Stimulated activated memory B cell treated with anti-CD40 and anti-IgM and Interleukin-4, amounts not matched to agents 10 μg/mL and 1 μg/mL and 100 μg/mL, for 72 hours (primary cell): ENCODE data around the gene RNPC3.
A peak's percentile ranks its signal among the peaks of the same experiment; 100 is the strongest.

ENCODE experiments used
- ATAC-seq: fragments of 150-1000 bp; cut with Tn5 transposase; 2 replicates; pipeline ENCODE4 v1.10.0; 2021
- H3K27ac Mint-ChIP-seq: one replicate; pipeline ENCODE4 v1.8.0; 2022; ENCODE audit warnings: mild to moderate bottlenecking, mixed read lengths
- H3K27me3 Mint-ChIP-seq: one replicate; pipeline ENCODE4 v1.8.0; 2022; ENCODE audit warnings: mixed read lengths
- H3K36me3 Mint-ChIP-seq: one replicate; pipeline ENCODE4 v1.8.0; 2022; ENCODE audit warnings: mixed read lengths
- H3K4me1 Mint-ChIP-seq: one replicate; pipeline ENCODE4 v1.8.0; 2022; ENCODE audit warnings: mixed read lengths
- H3K4me3 Mint-ChIP-seq: one replicate; pipeline ENCODE4 v1.8.0; 2022; ENCODE audit warnings: mild to moderate bottlenecking, moderate library complexity, mixed read lengths
- H3K9me3 Mint-ChIP-seq: one replicate; pipeline ENCODE4 v1.8.0; 2022; ENCODE audit warnings: mixed read lengths

Gene RNPC3, protein sequence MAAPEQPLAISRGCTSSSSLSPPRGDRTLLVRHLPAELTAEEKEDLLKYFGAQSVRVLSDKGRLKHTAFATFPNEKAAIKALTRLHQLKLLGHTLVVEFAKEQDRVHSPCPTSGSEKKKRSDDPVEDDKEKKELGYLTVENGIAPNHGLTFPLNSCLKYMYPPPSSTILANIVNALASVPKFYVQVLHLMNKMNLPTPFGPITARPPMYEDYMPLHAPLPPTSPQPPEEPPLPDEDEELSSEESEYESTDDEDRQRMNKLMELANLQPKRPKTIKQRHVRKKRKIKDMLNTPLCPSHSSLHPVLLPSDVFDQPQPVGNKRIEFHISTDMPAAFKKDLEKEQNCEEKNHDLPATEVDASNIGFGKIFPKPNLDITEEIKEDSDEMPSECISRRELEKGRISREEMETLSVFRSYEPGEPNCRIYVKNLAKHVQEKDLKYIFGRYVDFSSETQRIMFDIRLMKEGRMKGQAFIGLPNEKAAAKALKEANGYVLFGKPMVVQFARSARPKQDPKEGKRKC

DNA sequence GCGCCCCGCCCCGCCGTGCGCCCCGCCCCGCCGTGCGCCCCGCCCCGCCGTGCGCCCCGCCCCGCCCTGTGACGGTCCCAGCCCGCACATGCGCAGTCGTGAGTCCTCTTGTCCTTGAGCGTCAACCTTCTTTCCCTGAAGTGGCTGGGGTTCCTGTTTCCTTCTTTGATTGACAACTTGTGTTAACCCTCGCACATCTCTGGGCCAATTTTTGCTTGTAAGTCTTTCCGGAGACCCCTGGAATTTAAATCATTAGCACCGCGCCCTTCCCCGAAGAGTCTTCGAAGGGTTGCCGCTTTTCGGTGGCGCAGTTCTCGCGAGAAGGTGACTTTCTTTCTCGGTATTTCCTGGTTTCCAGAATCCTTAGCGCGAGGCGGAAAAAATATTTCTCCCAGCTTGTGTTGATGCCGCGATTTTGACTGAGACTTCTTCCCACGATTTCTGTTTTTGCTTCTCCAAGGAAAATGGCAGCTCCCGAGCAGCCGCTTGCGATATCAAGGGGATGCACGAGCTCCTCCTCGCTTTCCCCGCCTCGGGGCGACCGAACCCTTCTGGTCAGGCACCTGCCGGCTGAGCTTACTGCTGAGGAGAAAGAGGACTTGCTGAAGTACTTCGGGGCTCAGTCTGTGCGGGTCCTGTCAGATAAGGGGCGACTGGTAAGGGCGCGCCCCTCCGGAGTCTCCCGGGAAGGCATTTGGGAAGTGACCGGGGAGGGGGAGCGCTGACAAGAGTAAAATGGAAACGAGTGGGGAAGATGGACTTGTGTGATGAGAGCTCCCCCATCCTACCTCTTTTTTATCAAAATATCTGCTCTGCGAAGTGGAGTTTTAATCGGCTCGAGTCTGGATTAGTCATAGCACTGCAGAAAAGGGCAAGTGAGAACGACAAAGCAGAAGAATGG lies at the start of gene RNPC3:
Gene RNPC3, plus strand, starts transcription at position 93 of the 901 bp plus-strand sequence. Its CDS starts 372 bp downstream, at position 465.
- peak within 1 kb of the TSS; percentile 98 for H3K4me3 Mint-ChIP-seq
- H3K27ac Mint-ChIP-seq, result peak within 1 kb of the TSS; percentile 96
- no peaks in the 10 kb centered on the region for H3K27me3 Mint-ChIP-seq
- H3K4me1 Mint-ChIP-seq, result peaks cover 48% of the 10 kb centered on the region
- ATAC-seq, result peak; percentile 87
- H3K9me3 Mint-ChIP-seq, result no peaks in the 10 kb centered on the region
- H3K36me3 Mint-ChIP-seq, result peaks cover 30% of the 10 kb centered on the region

DNA sequence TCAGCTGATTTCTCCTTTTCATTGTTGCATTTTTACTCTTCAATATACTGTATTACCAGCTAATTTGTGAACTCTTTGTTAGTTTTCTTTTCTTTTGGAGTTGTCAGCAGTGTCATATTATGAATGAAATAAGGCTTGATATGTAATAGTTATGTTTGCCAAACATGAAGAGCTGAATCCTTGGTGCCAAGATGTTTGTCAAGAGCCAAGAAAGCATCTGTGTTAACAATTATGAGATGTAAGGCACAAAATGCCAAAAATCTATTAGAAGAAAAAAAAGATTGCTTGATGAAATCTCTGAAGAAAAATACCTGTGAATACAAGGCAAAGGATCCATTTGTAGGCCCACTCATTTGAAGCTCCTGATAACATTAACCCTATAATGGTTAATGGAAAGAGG lies 48.4 kb upstream of the RNPC3 start:
- no peaks in the 10 kb centered on the region for H3K36me3 Mint-ChIP-seq
- H3K9me3 Mint-ChIP-seq, result no peaks in the 10 kb centered on the region

DNA sequence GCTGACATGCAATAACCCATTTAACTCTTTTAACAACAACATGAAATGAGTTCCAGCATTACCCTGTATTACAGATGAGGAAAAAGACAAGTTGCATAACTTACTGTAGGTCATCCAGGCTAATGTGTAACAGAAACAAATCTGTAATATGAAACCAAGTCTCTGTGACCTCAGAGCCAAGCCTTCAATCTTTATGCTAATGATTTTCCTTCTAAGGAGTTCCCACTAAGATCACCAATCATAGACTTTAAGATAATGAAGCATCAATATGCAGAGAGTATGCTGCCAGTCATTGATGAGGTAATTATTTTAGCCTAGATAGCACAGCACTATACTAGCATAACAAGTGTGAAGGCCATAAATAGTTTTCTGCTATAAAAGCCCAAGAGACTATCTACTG lies 35.6 kb upstream of the RNPC3 start:
- no peaks in the 10 kb centered on the region for H3K36me3 Mint-ChIP-seq
- H3K4me1 Mint-ChIP-seq, result no peaks in the 10 kb centered on the region
- no peaks in the 10 kb centered on the region for H3K9me3 Mint-ChIP-seq

More for the DNA sequence above, 48.4 kb upstream of the RNPC3 start:
- Mint-ChIP-seq H3K4me3 (no peak overlapping the region), H3K27me3 (no peaks in the 10 kb centered on the region), H3K27ac (no peak overlapping the region), H3K4me1 (no peaks in the 10 kb centered on the region)
- ATAC-seq, result no peak

DNA sequence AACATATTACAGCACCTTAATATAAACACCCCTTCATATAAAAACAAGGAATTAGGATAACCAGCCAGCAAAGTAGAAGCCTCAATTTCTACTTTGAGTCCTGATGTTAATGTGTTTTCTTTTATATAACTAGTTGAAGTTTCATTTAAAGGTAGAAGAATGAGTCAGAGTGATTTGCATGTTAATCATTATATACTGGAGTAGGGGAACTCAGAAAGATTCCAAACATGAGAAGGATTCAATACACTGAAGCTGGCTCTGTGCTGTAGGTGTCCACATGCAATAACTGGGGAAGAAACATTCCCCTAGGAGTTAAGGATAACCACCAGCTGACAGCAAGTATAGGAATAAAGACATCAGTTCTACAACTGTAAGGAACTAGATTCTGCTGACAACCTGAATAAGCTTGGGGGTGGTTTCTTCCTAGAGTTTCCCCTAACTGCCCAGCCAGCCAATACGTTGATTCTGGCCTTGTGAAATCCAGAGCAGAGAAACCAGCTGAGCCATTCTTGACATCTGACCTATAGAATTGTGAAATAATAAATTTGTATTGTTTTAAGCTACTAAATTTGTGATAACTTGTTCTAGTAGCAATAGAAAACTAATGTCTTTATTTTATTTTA lies 33.4 kb upstream of the RNPC3 start:
- Mint-ChIP-seq H3K27ac (no peak overlapping the region), H3K9me3 (no peaks in the 10 kb centered on the region), H3K4me3 (no peak overlapping the region), H3K27me3 (peaks cover 19% of the 10 kb centered on the region), H3K36me3 (no peaks in the 10 kb centered on the region), H3K4me1 (no peaks in the 10 kb centered on the region)
- no peak for ATAC-seq

More for the DNA sequence above, 35.6 kb upstream of the RNPC3 start:
- no peak for ATAC-seq
- Mint-ChIP-seq H3K27ac (no peak overlapping the region), H3K4me3 (no peak overlapping the region), H3K27me3 (peaks cover 15% of the 10 kb centered on the region)

DNA sequence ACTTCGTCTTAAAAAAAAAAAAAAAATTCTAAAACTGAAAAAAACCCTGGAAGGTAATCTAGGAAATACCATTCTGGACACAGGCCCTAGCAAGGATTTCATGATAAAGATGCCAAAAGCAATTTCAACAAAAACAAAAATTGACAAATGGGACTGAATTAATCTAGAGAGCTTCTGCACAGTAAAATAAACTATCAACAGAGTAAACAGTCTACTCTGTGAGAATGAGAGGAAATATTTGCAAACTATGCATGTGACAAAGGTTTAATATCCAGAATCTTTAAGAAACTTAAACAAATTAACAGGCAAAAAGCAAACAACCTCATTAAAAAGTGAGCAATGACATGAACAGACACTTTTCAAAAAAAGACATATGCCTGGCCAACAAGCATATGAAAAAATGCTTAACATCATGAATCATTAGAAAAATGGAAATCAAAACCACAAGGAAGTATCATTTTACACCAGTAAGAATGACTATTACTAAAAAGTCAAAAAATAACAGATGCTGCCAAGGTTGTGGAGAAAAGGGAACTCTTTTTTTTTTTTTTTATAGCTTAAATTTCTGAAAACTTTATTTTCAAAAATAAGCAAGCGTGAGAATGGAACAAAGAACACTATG lies 29.4 kb upstream of the RNPC3 start:
- no peak for ATAC-seq
- Mint-ChIP-seq H3K9me3 (no peaks in the 10 kb centered on the region), H3K36me3 (no peaks in the 10 kb centered on the region), H3K4me1 (no peaks in the 10 kb centered on the region), H3K27me3 (peaks cover 19% of the 10 kb centered on the region), H3K4me3 (no peak overlapping the region), H3K27ac (no peak overlapping the region)

DNA sequence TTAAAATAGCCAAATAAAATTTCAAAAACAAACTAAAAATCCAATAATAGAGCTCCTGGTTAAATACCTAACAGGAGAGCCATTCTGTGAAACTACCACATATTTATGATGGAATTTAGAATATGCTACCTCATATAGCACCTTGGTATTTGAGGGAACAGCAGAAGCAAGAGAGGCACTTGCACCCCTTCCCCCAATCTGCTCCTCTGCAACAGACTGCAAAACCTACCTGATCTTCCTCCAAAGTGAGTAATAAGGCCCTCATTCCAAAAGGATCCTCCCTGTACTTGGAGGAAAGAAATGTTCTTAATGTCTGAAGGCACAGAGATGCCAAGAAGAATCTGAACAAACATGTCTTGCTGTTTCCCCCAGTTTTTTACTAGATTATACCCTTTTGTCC lies 28.1 kb upstream of the RNPC3 start:
- Mint-ChIP-seq H3K4me3 (no peak overlapping the region), H3K4me1 (no peaks in the 10 kb centered on the region), H3K9me3 (no peaks in the 10 kb centered on the region), H3K27me3 (peaks cover 19% of the 10 kb centered on the region), H3K36me3 (no peaks in the 10 kb centered on the region), H3K27ac (no peak overlapping the region)
- no peak for ATAC-seq

DNA sequence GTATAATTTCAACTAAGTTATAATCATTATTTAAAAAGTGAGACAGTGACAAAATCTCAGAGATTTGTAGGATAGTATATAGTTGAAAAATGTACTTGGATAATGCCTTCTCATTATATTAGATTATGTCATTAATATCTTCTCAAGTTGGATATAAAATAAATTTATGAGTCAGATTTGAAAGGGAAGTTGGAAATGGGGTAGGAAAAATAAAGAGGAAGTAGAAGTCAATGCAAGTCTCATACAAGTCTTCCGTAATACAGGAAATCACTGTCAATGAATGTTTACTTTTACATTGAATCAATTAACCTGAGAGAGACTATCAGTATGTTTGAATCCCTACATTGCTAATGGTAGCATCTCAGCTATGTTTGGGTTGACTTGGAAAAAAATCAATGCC lies 16.2 kb upstream of the RNPC3 start:
- no peak overlapping the region for H3K4me3 Mint-ChIP-seq
- peaks cover 4% of the 10 kb centered on the region for H3K9me3 Mint-ChIP-seq
- ATAC-seq, result no peak
- peaks cover 25% of the 10 kb centered on the region for H3K36me3 Mint-ChIP-seq
- no peak overlapping the region for H3K27ac Mint-ChIP-seq
- no peaks in the 10 kb centered on the region for H3K4me1 Mint-ChIP-seq
- H3K27me3 Mint-ChIP-seq, result no peaks in the 10 kb centered on the region

DNA sequence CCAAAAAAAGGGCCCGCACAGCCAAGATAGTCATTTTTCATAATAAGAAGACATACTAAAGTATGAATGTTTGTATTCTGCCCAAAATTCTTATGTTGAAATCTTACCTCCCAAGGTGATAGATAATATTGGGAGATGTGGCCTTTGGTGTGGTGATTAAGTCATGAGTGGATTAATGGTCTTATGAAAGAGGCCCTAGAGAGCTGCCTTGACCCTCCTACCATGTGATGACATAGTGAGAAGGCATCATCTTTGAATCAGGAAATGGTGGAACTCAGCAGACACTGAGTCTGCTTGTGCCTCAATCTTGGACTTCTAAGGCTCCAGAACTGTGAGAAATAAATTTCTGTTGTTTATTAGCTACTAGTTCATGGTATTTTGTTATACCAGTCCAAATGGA lies 11.8 kb upstream of the RNPC3 start:
- H3K4me1 Mint-ChIP-seq, result peaks cover 17% of the 10 kb centered on the region
- no peak overlapping the region for H3K4me3 Mint-ChIP-seq
- H3K27ac Mint-ChIP-seq, result no peak overlapping the region
- no peaks in the 10 kb centered on the region for H3K27me3 Mint-ChIP-seq
- peaks cover 25% of the 10 kb centered on the region for H3K36me3 Mint-ChIP-seq
- no peak for ATAC-seq
- H3K9me3 Mint-ChIP-seq, result peaks cover 4% of the 10 kb centered on the region

DNA sequence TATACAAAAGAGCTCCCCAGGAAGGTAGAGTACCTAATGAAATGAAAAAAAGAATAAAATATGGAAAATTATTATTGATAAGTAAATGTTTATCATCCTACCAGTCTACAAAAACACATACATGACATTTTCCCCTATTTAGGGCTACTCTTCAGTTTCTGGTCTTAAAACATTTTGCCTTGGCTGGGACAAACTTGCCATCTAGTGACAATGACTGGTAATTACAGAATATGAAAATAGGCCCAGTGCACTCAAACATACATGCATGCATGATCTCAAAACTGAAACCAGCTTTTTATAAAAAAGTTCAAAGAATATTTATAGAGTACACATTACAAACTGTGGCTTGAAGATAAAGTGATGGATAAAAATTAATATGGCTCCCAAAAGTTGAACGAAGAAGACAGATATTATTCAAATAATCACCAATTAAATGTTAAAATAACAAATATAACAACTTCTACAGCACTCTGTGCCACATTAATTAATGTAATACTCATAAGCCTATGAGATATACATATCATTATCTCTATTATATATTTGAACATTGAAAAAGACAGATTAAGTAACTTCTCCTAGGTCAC lies 10.5 kb upstream of the RNPC3 start:
- no peak overlapping the region for H3K4me3 Mint-ChIP-seq

DNA sequence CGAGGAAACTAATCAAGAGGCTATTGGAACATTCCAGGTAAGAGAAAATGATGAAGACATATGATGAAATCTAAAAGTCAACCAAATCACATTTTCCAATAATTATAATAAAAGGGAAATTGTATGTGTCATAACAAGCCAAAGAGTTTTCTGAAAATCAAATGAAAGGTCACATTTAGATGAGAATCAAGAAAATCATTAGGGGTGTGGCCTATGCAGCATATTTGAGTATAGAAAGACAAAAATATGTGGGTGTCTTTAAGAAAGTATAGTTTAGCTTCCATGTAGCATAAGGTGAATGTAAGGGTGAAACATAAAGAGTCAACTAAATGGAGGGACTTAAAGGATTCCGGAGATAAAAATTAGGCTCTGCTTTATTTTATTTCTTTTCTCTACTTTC lies 9.2 kb upstream of the RNPC3 start:
- Mint-ChIP-seq H3K36me3 (peaks cover 11% of the 10 kb centered on the region), H3K4me3 (no peak overlapping the region), H3K27me3 (no peaks in the 10 kb centered on the region), H3K4me1 (peaks cover 17% of the 10 kb centered on the region), H3K27ac (peak overlapping the region; percentile 34), H3K9me3 (peaks cover 4% of the 10 kb centered on the region)
- no peak for ATAC-seq

More for the DNA sequence above, 10.5 kb upstream of the RNPC3 start:
- peaks cover 17% of the 10 kb centered on the region for H3K4me1 Mint-ChIP-seq
- H3K36me3 Mint-ChIP-seq, result peaks cover 23% of the 10 kb centered on the region
- H3K27ac Mint-ChIP-seq, result no peak overlapping the region
- H3K27me3 Mint-ChIP-seq, result no peaks in the 10 kb centered on the region
- ATAC-seq, result peak; percentile 47
- H3K9me3 Mint-ChIP-seq, result peaks cover 4% of the 10 kb centered on the region

DNA sequence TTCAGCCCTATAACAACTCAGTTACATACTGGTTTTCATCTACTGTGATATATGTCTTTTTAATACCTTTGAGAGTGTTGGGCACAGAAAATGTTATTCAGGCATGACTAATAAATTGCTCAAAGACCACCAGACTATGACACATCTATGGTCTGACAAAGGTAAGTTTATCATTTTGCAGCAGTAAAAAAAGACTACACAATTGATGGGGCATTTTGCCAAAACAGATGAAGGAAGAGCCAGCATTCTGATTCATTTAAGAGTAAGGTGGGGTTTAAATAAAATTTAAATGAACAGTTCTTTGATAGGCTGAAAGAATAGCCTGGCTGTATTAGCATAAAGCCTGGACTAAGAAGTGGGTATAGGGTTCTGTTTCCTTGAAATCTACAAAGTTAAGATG lies 8.8 kb upstream of the RNPC3 start:
- Mint-ChIP-seq H3K4me3 (no peak overlapping the region), H3K27me3 (no peaks in the 10 kb centered on the region), H3K27ac (peak overlapping the region; percentile 34), H3K36me3 (peaks cover 7% of the 10 kb centered on the region), H3K4me1 (peaks cover 17% of the 10 kb centered on the region), H3K9me3 (peaks cover 2% of the 10 kb centered on the region)
- ATAC-seq, result no peak

DNA sequence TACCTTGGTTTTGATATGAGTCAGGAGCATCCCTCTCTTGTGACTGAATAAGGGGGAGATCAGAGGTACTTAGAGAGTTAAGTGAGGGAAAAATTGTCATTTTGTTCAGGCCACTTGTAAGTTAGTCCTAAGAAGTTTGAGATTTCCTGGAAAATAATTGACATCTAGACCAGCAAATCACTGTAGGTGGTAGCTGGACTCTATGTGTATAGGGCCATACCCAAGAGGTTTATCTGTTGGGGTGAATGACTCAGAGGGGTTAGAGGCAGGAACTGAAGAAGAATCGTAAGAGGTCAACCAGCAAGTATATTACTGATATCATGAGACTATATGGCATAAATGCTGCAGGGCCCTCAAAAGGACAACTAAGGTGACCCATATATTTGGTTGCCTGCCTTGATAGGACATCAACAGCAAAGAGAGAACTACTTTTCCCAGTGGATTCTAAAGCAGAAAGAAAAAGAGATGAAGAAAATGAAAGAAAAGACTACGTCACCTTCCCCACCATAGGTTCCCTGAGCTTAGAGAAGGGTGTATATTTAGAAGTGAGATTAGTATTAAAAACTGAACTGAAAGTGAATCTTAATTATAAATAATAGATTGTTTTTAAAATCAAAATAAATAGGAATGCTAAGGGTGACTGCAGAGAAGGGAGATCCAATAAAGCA lies 8.0 kb upstream of the RNPC3 start:
- ATAC-seq, result peak; percentile 85
- Mint-ChIP-seq H3K4me3 (peak overlapping the region; percentile 63), H3K27me3 (no peaks in the 10 kb centered on the region), H3K9me3 (no peaks in the 10 kb centered on the region), H3K36me3 (no peaks in the 10 kb centered on the region), H3K27ac (peak overlapping the region; percentile 78), H3K4me1 (peaks cover 17% of the 10 kb centered on the region)

DNA sequence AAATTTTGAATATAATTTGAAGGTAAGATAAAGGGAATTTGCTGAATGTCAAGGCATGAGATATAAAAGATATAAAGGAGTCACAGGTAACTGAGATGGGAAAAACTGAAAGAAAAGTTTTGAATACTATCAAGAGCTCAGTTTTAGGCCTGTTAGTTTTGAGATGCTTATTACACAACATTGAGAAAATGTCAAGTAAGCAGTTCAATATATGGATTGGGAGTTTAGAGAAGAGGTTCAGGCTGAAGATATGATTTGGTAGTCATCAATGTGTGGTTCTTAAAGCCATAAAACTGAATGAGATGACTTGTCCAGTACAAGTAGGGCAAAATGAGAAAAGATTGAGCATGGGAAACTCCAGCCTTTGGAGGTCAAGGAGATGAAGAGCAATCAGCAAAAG lies 4.7 kb upstream of the RNPC3 start:
- no peak for ATAC-seq
- no peaks in the 10 kb centered on the region for H3K9me3 Mint-ChIP-seq
- H3K27me3 Mint-ChIP-seq, result no peaks in the 10 kb centered on the region
- H3K36me3 Mint-ChIP-seq, result no peaks in the 10 kb centered on the region
- no peak overlapping the region for H3K27ac Mint-ChIP-seq
- no peak overlapping the region for H3K4me3 Mint-ChIP-seq
- H3K4me1 Mint-ChIP-seq, result peaks cover 24% of the 10 kb centered on the region

DNA sequence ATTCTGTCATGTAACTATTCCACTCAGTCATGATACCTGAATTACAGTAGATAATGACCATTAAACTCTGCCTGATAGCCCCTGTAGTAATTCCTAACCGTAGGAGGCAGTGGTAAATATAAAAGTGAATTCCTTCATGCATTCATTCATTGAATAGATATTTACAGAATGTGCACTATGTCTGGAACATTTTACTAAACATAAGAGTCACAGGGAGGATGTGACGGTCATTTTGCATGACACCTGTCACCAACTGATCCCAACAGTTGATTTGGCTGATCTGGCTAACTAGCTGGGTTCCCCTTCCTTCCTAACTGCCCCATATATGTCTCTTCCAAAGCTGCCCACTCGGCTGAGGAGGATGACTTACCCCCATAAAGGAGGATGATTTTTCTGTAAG lies 2.2 kb upstream of the RNPC3 start:
- Mint-ChIP-seq H3K4me3 (no peak overlapping the region), H3K27ac (no peak overlapping the region), H3K27me3 (no peaks in the 10 kb centered on the region), H3K36me3 (peaks cover 7% of the 10 kb centered on the region), H3K9me3 (no peaks in the 10 kb centered on the region), H3K4me1 (peaks cover 23% of the 10 kb centered on the region)
- ATAC-seq, result no peak
